ENCODE measurements around the gene KCNQ2. TPM values are rescaled to one million over a fixed set of nuclear protein-coding genes. Genes with fewer than 3 reads are reported as not detected.

The KCNQ2 gene
- total RNA-seq, 1 experiment from 2014 or later = 86.5 TPM

- no peak overlapping the region for H2AFZ ChIP-seq (ENCODE audit: low read depth, low read length, poor library complexity, severe bottlenecking)
- ATAC-seq = no peak
- RAD21 ChIA-PET (ENCODE audit: low non-redundant PET in 1 of 2, low total read pairs in 2 of 2, uncharacterized antibody in 2 of 2, unreplicated experiment in 2 of 2) = no interaction called here
- H3K36me3 ChIP-seq (ENCODE audit: control insufficient read depth in 1 of 2, insufficient read depth in 2 of 2, low read length in 2 of 2) = no peaks in the 10 kb centered on the region
- H4K20me1 ChIP-seq (ENCODE audit: insufficient read depth) = no peaks in the 10 kb centered on the region
- H3K4me1 ChIP-seq (ENCODE audit: control insufficient read depth in 1 of 2, insufficient read depth in 2 of 2, low read length in 2 of 2) = no peaks in the 10 kb centered on the region
- H3K4me2 ChIP-seq (ENCODE audit: low read length) = no peak overlapping the region
- H3K9me3 ChIP-seq (ENCODE audit: control insufficient read depth in 1 of 2, insufficient read depth in 1 of 2, low read depth in 1 of 2, low read length in 2 of 2) = no peaks in the 10 kb centered on the region
- H3K9me2 ChIP-seq (ENCODE audit: insufficient read depth) = no peaks in the 10 kb centered on the region
- TF ChIP-seq CBX3 (IDR thresholded peaks at IDR 0.05; ENCODE audit: low read depth) (no peak), SRF (IDR thresholded peaks at IDR 0.05; ENCODE audit: low read depth) (no peak), YY1 (IDR thresholded peaks at IDR 0.05; ENCODE audit: extremely low read depth, insufficient replicate concordance, low read depth, low read length) (no peak), ZBTB33 (IDR thresholded peaks at IDR 0.05; ENCODE audit: extremely low read depth, insufficient replicate concordance, low read length) (no peak), SIN3A (IDR thresholded peaks at IDR 0.05; ENCODE audit: low read depth) (no peak), CEBPB (IDR thresholded peaks at IDR 0.05; ENCODE audit: low read depth) (no peak), RAD21 (IDR thresholded peaks at IDR 0.05; ENCODE audit: low read depth) (no peak), MAX (IDR thresholded peaks at IDR 0.05) (no peak), EZH2phosphoT487 (IDR thresholded peaks at IDR 0.05; ENCODE audit: borderline replicate concordance) (no peak), TCF7L2 (IDR thresholded peaks at IDR 0.05; ENCODE audit: borderline replicate concordance, extremely low read depth, insufficient read depth, insufficient read length) (no peak), ATF3 (IDR thresholded peaks at IDR 0.05) (no peak), ELF1 (IDR thresholded peaks at IDR 0.05; ENCODE audit: borderline replicate concordance, low read depth) (no peak), CTCF (IDR thresholded peaks at IDR 0.05 in 2 of 3, conservative IDR thresholded peaks at IDR 0.05 in 1 of 3; ENCODE audit: borderline replicate concordance in 1 of 3, insufficient read depth in 1 of 3, low read depth in 2 of 3, low read length in 2 of 3) (no peak), SP1 (IDR thresholded peaks at IDR 0.05; ENCODE audit: low read depth) (no peak)
- CTCF ChIA-PET = no interaction called here
- H3K9ac ChIP-seq (ENCODE audit: low read length) = no peak overlapping the region
- no peaks in the 10 kb centered on the region for H3K79me2 ChIP-seq (ENCODE audit: insufficient read depth, low read length)
- H3K27me3 ChIP-seq (ENCODE audit: insufficient read depth, low read length) = no peaks in the 10 kb centered on the region
- POLR2A ChIA-PET = no interaction called here
- intact Hi-C loops (cut with micrococcal nuclease) = no loop called here
- DNase-seq (ENCODE audit: low read depth, low spot score) = no peak
- BruUV-seq (replicated peaks) = no TSS peak
- no peak overlapping the region for H3K27ac ChIP-seq (ENCODE audit: low read depth, low read length)
- no peak overlapping the region for H3K4me3 ChIP-seq (replicated peaks in 1 of 2; ENCODE audit: low read depth in 1 of 2, low read length in 2 of 2)
Measured at GRCh38 chr20:63423751-63424150, 48.7 kb downstream of the KCNQ2 start.

Data from HCT116 (cell line).